Cerebellar nuclear complex (tissue), 1 donor: Measurements from ENCODE around the gene IL1RAPL2.
"Not testable (repeated sequence)": the region's sequence is repeated elsewhere in the genome, so short reads cannot be mapped to it uniquely, and the experiment has no call there.

Experiments used
- DNase-seq, 2 experiments: peaks; one replicate each; lab custom pipeline; 2025; lab: John Stamatoyannopoulos, UW

IL1RAPL2 gene

GRCh38 chrX:105796877-105797276, 1230.9 kb downstream of the IL1RAPL2 start:
- not testable (repeated sequence) for DNase-seq

DNA sequence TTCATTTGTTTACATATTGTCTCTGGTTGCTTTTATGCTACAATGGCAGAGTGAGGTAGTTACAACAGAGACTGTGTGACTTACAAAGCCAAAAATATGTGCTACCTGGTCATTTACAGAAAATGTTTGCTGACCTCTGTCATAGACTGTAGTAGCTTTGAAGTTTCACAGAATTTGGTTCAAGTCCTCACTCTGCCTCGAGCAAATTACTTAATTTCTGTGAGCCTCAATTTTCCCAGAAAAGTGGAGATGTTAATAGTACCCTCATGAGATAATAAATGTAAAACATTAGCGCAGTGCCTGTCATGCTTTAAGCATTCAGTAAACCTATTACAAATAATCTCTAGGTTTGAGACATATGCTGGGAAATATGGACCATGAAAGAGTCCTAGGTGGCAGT, 1237.9 kb downstream of the IL1RAPL2 start:
- DNase-seq: no peak

- not testable (repeated sequence) for DNase-seq
Observed at GRCh38 chrX:105805655-105806054, 1239.7 kb downstream of the IL1RAPL2 start.

- no peak for DNase-seq
Observed at GRCh38 chrX:105816517-105816916, 1250.5 kb downstream of the IL1RAPL2 start.
